ENCODE data around the gene SPATA31C1.

DNA sequence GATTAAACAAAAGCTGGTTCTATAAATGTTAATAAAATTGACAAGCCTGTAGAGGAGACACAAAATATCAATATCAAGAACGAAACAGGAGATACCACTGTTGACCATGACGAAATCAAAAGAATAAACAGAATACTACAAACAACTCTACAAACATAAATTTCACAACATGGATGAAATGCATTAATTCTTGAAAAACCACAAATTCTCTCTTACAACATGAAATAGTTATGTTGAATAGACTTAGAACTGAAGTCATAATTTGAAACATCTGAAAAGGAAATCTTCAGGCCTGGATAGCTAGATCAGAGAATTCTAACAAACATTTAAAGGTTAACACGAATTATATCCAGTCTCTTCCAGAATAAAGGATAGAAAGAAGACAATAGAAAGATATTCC is 6.9 kb upstream of the SPATA31C1 start:
- TF ChIP-seq POLR2A (IDR thresholded peaks at IDR 0.05; ENCODE audit: low read length) = no peak
- no peak for TF ChIP-seq GATA1 (IDR thresholded peaks at IDR 0.05; ENCODE audit: low read depth, low read length)

Measured in erythroblast (primary cell).